ENCODE data around the gene MAML3. TPM values are rescaled to one million over a fixed set of nuclear protein-coding genes. Genes with fewer than 3 reads are reported as not detected.

MAML3 gene
- total RNA-seq, 6 experiments from 2014 or later: 1.2 to 1.9 (median 1.6) TPM

GRCh38 chr4:140109292-140109691 lies 44.7 kb downstream of the MAML3 start:
- H3K27me3 Mint-ChIP-seq (ENCODE audit: insufficient read depth): no peaks in the 10 kb centered on the region; the same call in 1 of the 2 replicates
- DNase-seq: no peak
- H3K4me3 Mint-ChIP-seq: no peak overlapping the region
- no peak for TF ChIP-seq CTCF (IDR thresholded peaks at IDR 0.05)
- H3K9me3 Mint-ChIP-seq: no peaks in the 10 kb centered on the region
- H3K27ac Mint-ChIP-seq: no peak overlapping the region
- H3K36me3 Mint-ChIP-seq (ENCODE audit: low read depth): no peaks in the 10 kb centered on the region
- peaks cover 36% of the 10 kb centered on the region for H3K4me1 Mint-ChIP-seq (ENCODE audit: low read depth)

- Mint-ChIP-seq H3K4me1 (ENCODE audit: low read depth) (peaks cover 35% of the 10 kb centered on the region), H3K9me3 (no peaks in the 10 kb centered on the region), H3K27me3 (ENCODE audit: insufficient read depth) (no peaks in the 10 kb centered on the region; the same call in 1 of the 2 replicates)
Observed at GRCh38 chr4:140108713-140109230, 45.2 kb downstream of the MAML3 start.

GRCh38 chr4:140108243-140108642 lies 45.7 kb downstream of the MAML3 start:
- no peak overlapping the region for H3K4me3 Mint-ChIP-seq
- no peaks in the 10 kb centered on the region for H3K36me3 Mint-ChIP-seq (ENCODE audit: low read depth)
- DNase-seq: no peak
- no peaks in the 10 kb centered on the region for H3K9me3 Mint-ChIP-seq
- no peaks in the 10 kb centered on the region; the same call in 1 of the 2 replicates for H3K27me3 Mint-ChIP-seq (ENCODE audit: insufficient read depth)
- peaks cover 35% of the 10 kb centered on the region for H3K4me1 Mint-ChIP-seq (ENCODE audit: low read depth)
- no peak for TF ChIP-seq CTCF (IDR thresholded peaks at IDR 0.05)
- no peak overlapping the region for H3K27ac Mint-ChIP-seq

More at GRCh38 chr4:140108713-140109230, 45.2 kb downstream of the MAML3 start:
- Mint-ChIP-seq H3K36me3 (ENCODE audit: low read depth) (no peaks in the 10 kb centered on the region), H3K4me3 (no peak overlapping the region), H3K27ac (no peak overlapping the region)
- no peak for TF ChIP-seq CTCF (IDR thresholded peaks at IDR 0.05)
- DNase-seq: no peak

- Mint-ChIP-seq H3K4me3 (no peak overlapping the region), H3K9me3 (peaks cover 6% of the 10 kb centered on the region; the same call in 1 of the 2 replicates), H3K4me1 (ENCODE audit: low read depth) (peaks cover 28% of the 10 kb centered on the region), H3K36me3 (ENCODE audit: low read depth) (peaks cover 6% of the 10 kb centered on the region), H3K27ac (no peak overlapping the region; the same call in 1 of the 2 replicates), H3K27me3 (ENCODE audit: insufficient read depth) (no peaks in the 10 kb centered on the region)
- no peak for DNase-seq
- no peak for TF ChIP-seq CTCF (IDR thresholded peaks at IDR 0.05)
Observed at GRCh38 chr4:140106289-140106844, 47.6 kb downstream of the MAML3 start.

GRCh38 chr4:140105436-140105835 lies 48.5 kb downstream of the MAML3 start:
- H3K36me3 Mint-ChIP-seq (ENCODE audit: low read depth): peaks cover 6% of the 10 kb centered on the region
- no peak overlapping the region for H3K27ac Mint-ChIP-seq
- peaks cover 6% of the 10 kb centered on the region; the same call in 1 of the 2 replicates for H3K9me3 Mint-ChIP-seq
- H3K27me3 Mint-ChIP-seq (ENCODE audit: insufficient read depth): no peaks in the 10 kb centered on the region
- peaks cover 26% of the 10 kb centered on the region for H3K4me1 Mint-ChIP-seq (ENCODE audit: low read depth)
- no peak for DNase-seq
- TF ChIP-seq CTCF (IDR thresholded peaks at IDR 0.05): no peak
- H3K4me3 Mint-ChIP-seq: no peak overlapping the region

Data from HFFc6 (cell line).